ENCODE results near the gene TYK2. TPM values are rescaled to one million over a fixed set of nuclear protein-coding genes. Genes with fewer than 3 reads are reported as not detected.

Gene TYK2
- total RNA-seq, 1 experiment from 2014 or later, result 130 TPM

DNA sequence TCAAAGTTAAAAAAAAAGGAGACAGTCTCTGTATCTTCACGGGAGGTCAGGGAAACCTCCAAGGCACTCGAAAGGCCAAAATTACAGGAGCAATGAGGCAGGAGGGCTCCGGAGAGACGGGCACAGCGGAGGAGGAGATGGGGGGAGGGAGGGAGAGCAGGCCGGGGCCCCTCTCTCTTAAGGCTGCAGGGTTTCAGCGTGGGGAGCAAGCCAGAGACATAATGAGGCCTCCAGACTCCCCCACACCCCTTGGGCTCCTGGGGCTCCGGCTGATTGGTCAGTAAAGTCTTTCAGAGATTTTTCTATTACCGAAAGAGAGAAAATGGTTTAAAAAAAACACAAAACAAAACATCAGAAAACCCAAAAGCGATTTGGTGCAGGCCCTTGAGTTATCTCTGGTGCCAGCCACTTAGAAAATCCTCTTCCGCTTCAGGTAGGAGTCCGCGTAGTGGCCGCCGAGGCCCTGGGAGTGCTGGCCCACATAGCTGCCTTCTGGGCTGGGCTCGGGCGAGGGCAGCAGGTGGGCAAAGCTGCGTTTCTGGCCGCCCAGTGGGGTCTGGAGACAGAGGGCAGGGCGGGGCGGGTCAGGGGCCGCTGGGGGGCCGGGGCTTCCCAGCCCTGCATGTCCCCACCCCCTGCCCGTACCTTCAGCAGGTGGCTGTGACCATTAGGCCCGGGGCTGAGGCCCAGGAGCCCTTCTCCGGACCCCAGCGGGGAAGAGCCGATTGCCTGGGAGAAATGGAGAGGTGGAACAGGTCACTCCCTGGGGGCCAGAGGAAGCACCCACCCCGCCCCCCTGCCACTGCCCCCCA lies 63.1 kb downstream of the TYK2 start:
- TF ChIP-seq, protein P1, sequence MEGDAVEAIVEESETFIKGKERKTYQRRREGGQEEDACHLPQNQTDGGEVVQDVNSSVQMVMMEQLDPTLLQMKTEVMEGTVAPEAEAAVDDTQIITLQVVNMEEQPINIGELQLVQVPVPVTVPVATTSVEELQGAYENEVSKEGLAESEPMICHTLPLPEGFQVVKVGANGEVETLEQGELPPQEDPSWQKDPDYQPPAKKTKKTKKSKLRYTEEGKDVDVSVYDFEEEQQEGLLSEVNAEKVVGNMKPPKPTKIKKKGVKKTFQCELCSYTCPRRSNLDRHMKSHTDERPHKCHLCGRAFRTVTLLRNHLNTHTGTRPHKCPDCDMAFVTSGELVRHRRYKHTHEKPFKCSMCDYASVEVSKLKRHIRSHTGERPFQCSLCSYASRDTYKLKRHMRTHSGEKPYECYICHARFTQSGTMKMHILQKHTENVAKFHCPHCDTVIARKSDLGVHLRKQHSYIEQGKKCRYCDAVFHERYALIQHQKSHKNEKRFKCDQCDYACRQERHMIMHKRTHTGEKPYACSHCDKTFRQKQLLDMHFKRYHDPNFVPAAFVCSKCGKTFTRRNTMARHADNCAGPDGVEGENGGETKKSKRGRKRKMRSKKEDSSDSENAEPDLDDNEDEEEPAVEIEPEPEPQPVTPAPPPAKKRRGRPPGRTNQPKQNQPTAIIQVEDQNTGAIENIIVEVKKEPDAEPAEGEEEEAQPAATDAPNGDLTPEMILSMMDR (IDR thresholded peaks at IDR 0.05; ENCODE audit: unreplicated experiment), result no peak
- no peaks in the 10 kb centered on the region for H3K9me3 Mint-ChIP-seq (ENCODE audit: low read depth, unreplicated experiment)
- no peak overlapping the region for H3K4me3 Mint-ChIP-seq (ENCODE audit: low read depth, unreplicated experiment)
- BruUV-seq (replicated peaks), result no TSS peak
- intact Hi-C loops (cut with micrococcal nuclease; ENCODE audit: unreplicated experiment), result no loop called here
- H3K27ac Mint-ChIP-seq (ENCODE audit: unreplicated experiment), result no peak overlapping the region
- DNase-seq, result no peak
- H3K4me1 Mint-ChIP-seq (ENCODE audit: low read depth, unreplicated experiment), result peaks cover 14% of the 10 kb centered on the region
- peaks cover 34% of the 10 kb centered on the region for H3K36me3 Mint-ChIP-seq (ENCODE audit: insufficient read depth, unreplicated experiment)
- no peaks in the 10 kb centered on the region for H3K27me3 Mint-ChIP-seq (ENCODE audit: unreplicated experiment)
- CTCF ChIA-PET, result interaction anchor here (0.6 kb wide), 1 partner anchor 177 kb away, joined by 4 read pairs; no protein-coding TSS in a partner anchor

DNA sequence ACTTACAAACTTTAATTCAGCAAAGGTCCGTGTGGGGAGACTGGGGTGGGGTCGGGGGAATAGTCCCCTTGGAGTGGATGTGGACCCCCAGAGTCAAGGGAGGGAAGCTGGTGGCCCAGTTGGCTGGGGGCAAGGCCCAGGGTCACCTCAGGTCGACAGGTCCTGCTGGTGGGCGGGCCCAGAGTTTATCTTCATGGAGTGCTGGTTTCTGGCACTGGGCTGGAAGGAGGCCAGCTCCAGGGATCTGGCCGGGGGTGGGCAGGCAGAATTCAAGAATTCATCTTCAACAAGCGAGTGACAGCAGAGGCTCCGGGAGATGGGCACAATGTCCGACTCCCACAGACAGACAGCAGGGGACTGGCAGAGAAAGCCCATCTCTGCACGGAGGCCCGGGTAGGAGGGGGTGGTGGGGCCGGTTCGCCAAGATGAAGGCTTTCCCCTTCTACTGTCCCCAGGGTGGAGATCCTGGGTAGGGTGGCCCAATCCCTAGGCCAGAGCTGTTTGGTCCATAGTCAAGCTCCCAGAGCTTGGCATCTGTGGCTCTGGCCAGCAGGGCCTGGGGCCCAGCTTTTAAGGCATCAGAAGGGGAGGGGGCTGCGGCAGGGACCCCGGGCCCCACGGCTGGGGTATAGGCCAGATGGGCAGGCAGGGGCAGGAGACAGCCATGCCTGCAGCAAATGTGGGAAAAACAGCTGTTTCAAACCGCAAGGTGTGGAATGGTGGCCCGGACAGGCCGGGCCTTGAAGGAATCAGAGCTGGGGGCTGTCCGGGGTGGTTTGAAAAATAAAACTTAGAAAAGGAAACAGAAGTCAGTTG lies 63.9 kb downstream of the TYK2 start:
- TF ChIP-seq, protein P1 (IDR thresholded peaks at IDR 0.05; ENCODE audit: unreplicated experiment), result no peak
- Mint-ChIP-seq H3K36me3 (ENCODE audit: insufficient read depth, unreplicated experiment) (peaks cover 26% of the 10 kb centered on the region), H3K4me3 (ENCODE audit: low read depth, unreplicated experiment) (peak overlapping the region; percentile 74), H3K27me3 (ENCODE audit: unreplicated experiment) (no peaks in the 10 kb centered on the region), H3K4me1 (ENCODE audit: low read depth, unreplicated experiment) (peaks cover 14% of the 10 kb centered on the region), H3K27ac (ENCODE audit: unreplicated experiment) (peak overlapping the region; percentile 89), H3K9me3 (ENCODE audit: low read depth, unreplicated experiment) (no peaks in the 10 kb centered on the region)
- DNase-seq, result no peak
- CTCF ChIA-PET, result interaction anchor here (0.5 kb wide), 1 partner anchor 13 kb away, joined by 3 read pairs; no protein-coding TSS in a partner anchor
- TSS peak; percentile 27 for BruUV-seq (replicated peaks)
- intact Hi-C loops (cut with micrococcal nuclease; ENCODE audit: unreplicated experiment), result no loop called here

DNA sequence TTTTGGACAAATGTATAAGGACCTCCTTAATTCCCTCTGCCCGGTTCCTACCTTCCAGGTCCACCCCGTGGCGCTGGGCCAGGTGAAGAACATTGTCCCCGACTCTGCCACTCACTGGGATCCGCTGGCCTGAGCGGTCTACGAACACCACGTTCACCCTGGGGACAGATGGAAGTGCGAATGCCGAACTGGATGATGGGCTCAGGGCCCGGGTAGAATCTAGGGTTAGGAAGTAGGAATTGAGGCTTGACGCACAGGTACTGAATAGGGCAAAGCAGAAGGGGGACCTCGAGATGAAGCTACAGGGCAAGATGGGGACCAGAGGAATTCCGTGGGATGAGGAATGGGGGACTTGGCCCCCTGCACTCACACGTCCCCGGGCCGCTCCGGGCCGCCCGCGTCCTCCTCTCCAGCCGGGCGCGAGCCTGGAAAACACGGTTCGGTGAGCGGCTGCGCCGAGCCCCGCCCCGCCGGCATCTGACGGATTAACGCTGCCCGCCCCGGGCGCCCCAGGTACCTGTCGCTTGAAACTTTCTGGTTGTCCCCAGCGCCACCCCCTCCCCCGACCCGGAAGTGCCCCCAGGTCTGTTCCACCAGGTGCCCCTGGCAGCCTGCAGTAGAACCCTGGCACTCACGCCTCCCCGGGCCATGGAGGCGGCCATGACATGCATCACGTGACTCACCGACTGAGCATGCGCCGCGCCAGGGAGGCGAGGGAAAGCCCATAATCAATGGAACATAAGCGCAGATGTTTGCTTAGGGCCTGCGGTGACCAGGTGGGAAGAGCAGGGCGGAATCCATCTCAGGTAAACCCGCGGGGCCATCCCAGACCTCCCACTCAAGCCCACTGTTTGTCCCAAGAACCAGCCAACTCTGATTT lies 64.8 kb downstream of the TYK2 start, which contains the start of gene FDX2:
TSS of gene FDX2 (minus strand) at position 681 of the 880 bp plus-strand sequence. CDS start at position 662, 19 bp downstream.
- CTCF ChIA-PET, result interaction anchor here (0.6 kb wide), 1 partner anchor 44 kb away, joined by 3 read pairs; no protein-coding TSS in a partner anchor
- Mint-ChIP-seq H3K9me3 (ENCODE audit: low read depth, unreplicated experiment) (no peaks in the 10 kb centered on the region), H3K4me3 (ENCODE audit: low read depth, unreplicated experiment) (peak within 1 kb of the TSS; percentile 74), H3K4me1 (ENCODE audit: low read depth, unreplicated experiment) (peaks cover 14% of the 10 kb centered on the region), H3K36me3 (ENCODE audit: insufficient read depth, unreplicated experiment) (peaks cover 26% of the 10 kb centered on the region), H3K27ac (ENCODE audit: unreplicated experiment) (peak within 1 kb of the TSS; percentile 89), H3K27me3 (ENCODE audit: unreplicated experiment) (no peaks in the 10 kb centered on the region)
- BruUV-seq (replicated peaks), result no TSS peak
- TF ChIP-seq, protein P1 (IDR thresholded peaks at IDR 0.05; ENCODE audit: unreplicated experiment), result no peak
- intact Hi-C loops (cut with micrococcal nuclease; ENCODE audit: unreplicated experiment), result no loop called here
- DNase-seq, result peak; percentile 89

DNA sequence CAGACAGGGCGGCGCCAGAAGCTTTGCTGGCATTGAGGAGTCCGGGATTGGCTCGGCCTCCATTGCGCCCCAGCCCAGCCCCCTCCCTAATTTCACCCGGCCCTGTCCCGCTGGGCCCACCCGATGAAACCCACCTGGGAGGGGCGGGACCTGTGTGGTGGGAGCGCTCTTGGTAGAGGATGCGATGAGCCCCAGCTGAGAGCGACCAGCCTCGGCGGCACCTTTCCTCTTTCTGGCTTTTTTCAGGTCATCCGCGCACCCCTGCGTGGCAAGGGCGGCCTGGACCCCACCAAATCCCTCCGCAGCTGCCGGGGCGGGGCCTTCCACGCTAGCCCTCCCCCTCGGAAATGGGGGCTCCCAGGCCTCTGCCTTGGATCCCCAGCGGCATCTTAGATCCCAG lies 70.9 kb downstream of the TYK2 start, which contains the start of gene ZGLP1:
TSS of gene ZGLP1 (minus strand) at position 393 of the 400 bp plus-strand sequence.
- no peak within 1 kb of the TSS for H3K27ac Mint-ChIP-seq (ENCODE audit: unreplicated experiment)
- no TSS peak for BruUV-seq (replicated peaks)

More for the DNA sequence above, 70.9 kb downstream of the TYK2 start, which contains the start of gene ZGLP1:
- Mint-ChIP-seq H3K4me3 (ENCODE audit: low read depth, unreplicated experiment) (no peak within 1 kb of the TSS), H3K36me3 (ENCODE audit: insufficient read depth, unreplicated experiment) (no peaks in the 10 kb centered on the region), H3K4me1 (ENCODE audit: low read depth, unreplicated experiment) (peaks cover 1% of the 10 kb centered on the region), H3K27me3 (ENCODE audit: unreplicated experiment) (no peaks in the 10 kb centered on the region), H3K9me3 (ENCODE audit: low read depth, unreplicated experiment) (no peaks in the 10 kb centered on the region)
- intact Hi-C loops (cut with micrococcal nuclease; ENCODE audit: unreplicated experiment), result no loop called here
- TF ChIP-seq, protein P1 (IDR thresholded peaks at IDR 0.05; ENCODE audit: unreplicated experiment), result no peak
- CTCF ChIA-PET, result no interaction called here
- DNase-seq, result no peak
